Panc1 (cell line): Measurements from ENCODE around the gene ETDB.

Experiments
- CTCF ChIP-seq: fragments of 450-650 bp; IDR thresholded peaks from 2 replicates; pipeline ENCODE4 v1.5.1; 2017; ENCODE audit warnings: mild to moderate bottlenecking
- POLR2AphosphoS5 ChIP-seq: IDR thresholded peaks from 2 replicates; pipeline ENCODE4 v1.6.1; 2012; ENCODE audit warnings: mild to moderate bottlenecking, low read depth, low read length, moderate library complexity
- REST ChIP-seq, 2 experiments: IDR thresholded peaks; 2 replicates each; pipeline ENCODE4 v1.6.1; 2011 to 2012; ENCODE audit warnings: low read depth in 2 of 2, control low read depth in 1 of 2, low read length in 1 of 2, mild to moderate bottlenecking in 1 of 2, moderate library complexity in 1 of 2; ENCODE audit not compliant: insufficient read depth in 1 of 2
- SIN3A ChIP-seq: IDR thresholded peaks from 2 replicates; pipeline ENCODE4 v1.6.1; 2012; ENCODE audit warnings: low read depth, mild to moderate bottlenecking, low read length, moderate library complexity, borderline replicate concordance; ENCODE audit not compliant: insufficient read depth
- TCF7L2 ChIP-seq: IDR thresholded peaks from 2 replicates; pipeline ENCODE4 v1.6.1; 2011; ENCODE audit warnings: mild to moderate bottlenecking, low read depth, low read length, inconsistent platforms

GRCh38 chrX:135094726-135095125 is 25.6 kb downstream of the ETDB start:
- TF ChIP-seq POLR2AphosphoS5 (no peak), CTCF (no peak), TCF7L2 (no peak), SIN3A (no peak), REST (IDR thresholded peaks at IDR 0.05; ENCODE audit: insufficient read depth in 1 of 2, low read depth in 2 of 2, low read length in 1 of 2) (no peak)
